ENCODE measurements around the gene UMODL1. TPM values are rescaled to one million over a fixed set of nuclear protein-coding genes. Genes with fewer than 3 reads are reported as not detected.

The UMODL1 gene
- total RNA-seq, 6 experiments from 2014 or later = 0.06 to 1.2 (median 0.75) TPM; not detected in 2

DNA sequence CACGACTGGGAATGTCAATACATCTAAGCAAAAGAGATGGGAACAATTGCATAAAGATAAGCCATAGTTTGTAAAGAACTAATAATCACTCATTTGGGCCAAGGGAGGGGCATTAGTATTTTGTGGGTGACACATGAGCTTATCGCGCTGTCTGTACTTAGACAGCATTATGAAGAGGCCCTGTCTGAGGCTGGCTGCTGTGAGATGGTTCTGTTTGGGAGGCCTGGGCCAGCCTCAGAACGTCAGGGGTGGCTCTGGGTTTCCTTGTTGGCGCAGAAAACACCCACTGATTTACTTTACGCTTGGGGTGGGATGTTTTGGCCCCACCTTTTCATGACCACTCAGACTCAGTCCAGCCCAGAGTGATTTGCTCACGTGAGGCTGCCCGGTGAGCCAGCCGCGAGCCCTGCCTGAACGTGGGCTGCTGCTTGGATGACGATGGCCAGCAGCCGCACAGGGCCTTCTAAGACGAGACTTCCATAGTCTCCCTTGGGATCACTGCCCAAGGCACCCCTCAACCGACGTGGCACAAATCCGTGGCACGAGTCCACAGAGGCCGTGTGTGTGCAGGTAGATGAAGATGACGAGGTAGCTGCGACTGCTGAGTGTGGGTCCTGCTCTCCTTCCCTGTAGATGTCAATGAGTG, 18.7 kb downstream of the UMODL1 start:
- intact Hi-C loops (cut with DNase I) = no loop called here
- H3K27ac ChIP-seq = no peak overlapping the region
- DNase-seq = no peak
- no peaks in the 10 kb centered on the region for H3K9me3 ChIP-seq
- no peak for ATAC-seq
- H3K36me3 ChIP-seq = no peaks in the 10 kb centered on the region
- no peaks in the 10 kb centered on the region for H3K4me1 ChIP-seq
- no peak for TF ChIP-seq POLR2A (IDR thresholded peaks at IDR 0.05)
- TF ChIP-seq, protein P1, sequence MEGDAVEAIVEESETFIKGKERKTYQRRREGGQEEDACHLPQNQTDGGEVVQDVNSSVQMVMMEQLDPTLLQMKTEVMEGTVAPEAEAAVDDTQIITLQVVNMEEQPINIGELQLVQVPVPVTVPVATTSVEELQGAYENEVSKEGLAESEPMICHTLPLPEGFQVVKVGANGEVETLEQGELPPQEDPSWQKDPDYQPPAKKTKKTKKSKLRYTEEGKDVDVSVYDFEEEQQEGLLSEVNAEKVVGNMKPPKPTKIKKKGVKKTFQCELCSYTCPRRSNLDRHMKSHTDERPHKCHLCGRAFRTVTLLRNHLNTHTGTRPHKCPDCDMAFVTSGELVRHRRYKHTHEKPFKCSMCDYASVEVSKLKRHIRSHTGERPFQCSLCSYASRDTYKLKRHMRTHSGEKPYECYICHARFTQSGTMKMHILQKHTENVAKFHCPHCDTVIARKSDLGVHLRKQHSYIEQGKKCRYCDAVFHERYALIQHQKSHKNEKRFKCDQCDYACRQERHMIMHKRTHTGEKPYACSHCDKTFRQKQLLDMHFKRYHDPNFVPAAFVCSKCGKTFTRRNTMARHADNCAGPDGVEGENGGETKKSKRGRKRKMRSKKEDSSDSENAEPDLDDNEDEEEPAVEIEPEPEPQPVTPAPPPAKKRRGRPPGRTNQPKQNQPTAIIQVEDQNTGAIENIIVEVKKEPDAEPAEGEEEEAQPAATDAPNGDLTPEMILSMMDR (IDR thresholded peaks at IDR 0.05) = no peak
- peaks cover 0 to 7% of the 10 kb centered on the region in 2 donors for H3K27me3 ChIP-seq
- H3K4me3 ChIP-seq = no peak overlapping the region
- WGBS (ENCODE audit: insufficient coverage, low coverage, low lambda C conversion rate, missing lambda C conversion rate) = 88% methylated on average over 5 of the region's 21 CpGs

DNA sequence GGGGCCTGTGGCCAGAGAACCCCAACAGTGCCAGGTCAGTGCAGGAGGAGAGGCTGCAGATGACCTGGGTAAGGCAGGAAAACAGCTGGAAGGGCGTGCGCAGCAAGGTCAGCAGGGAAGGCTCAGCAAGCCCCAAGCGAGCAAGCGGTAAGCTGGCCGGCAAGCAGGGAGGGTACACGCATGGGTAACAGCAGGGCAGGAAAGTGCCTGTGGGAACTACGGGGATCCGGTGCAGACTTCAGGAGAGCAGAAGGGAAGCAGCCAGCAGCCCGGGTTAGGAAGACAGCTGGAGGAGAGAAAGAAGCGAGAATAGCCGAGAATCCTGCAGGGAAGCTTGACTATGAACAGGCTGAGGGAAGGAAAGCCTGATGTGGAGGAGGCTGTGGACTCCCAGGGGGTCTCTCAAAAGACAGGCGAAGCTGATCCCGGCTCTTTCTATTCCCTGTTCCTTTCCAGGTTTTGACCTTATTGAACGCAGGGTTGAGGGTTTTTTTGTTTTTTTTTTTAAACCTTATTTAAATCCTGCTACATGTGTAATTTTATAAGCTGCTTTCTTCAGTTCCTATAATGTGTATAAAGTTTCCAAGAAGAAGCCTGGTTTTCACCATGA, 20.9 kb downstream of the UMODL1 start:
- Histone ChIP-seq H3K4me3 (no peak overlapping the region), H3K9me3 (no peaks in the 10 kb centered on the region), H3K27me3 (peaks cover 0 to 7% of the 10 kb centered on the region in 2 donors), H3K36me3 (no peaks in the 10 kb centered on the region), H3K27ac (no peak overlapping the region), H3K4me1 (no peaks in the 10 kb centered on the region)
- intact Hi-C loops (cut with DNase I) = no loop called here
- peak in 1 of 4 donors; percentile 18 for ATAC-seq
- TF ChIP-seq, protein P1 (IDR thresholded peaks at IDR 0.05) = no peak
- no peak for TF ChIP-seq POLR2A (IDR thresholded peaks at IDR 0.05)
- WGBS (ENCODE audit: insufficient coverage, low coverage, low lambda C conversion rate, missing lambda C conversion rate) = 47% methylated on average over 12 of the region's 14 CpGs
- DNase-seq = no peak

DNA sequence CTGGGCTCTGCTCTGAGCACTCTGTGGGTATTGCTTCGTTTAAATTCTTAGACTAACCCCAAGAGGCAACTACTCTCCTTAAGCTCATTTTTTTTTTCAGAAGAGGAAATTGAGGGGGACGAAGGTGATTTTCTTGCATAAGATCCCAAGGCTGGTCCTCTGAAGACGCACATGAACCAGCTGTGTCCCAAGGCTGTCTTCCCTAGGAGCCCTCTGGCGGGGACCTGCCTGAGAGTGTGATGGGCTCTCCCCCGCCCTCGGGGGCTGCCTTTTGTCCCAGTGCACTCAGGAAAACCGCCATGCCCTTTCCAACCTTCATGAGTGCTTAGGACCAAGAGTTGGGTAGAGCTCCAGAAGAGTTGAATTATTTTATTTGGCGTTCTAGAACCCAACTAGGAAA, 21.7 kb downstream of the UMODL1 start:
- no peaks in the 10 kb centered on the region for H3K36me3 ChIP-seq
- TF ChIP-seq, protein P1 (IDR thresholded peaks at IDR 0.05) = no peak
- no peak for TF ChIP-seq POLR2A (IDR thresholded peaks at IDR 0.05)
- intact Hi-C loops (cut with DNase I) = no loop called here
- H3K27me3 ChIP-seq = peaks cover 0 to 7% of the 10 kb centered on the region in 2 donors
- no peaks in the 10 kb centered on the region for H3K9me3 ChIP-seq
- H3K4me3 ChIP-seq = no peak overlapping the region
- no peak for ATAC-seq
- H3K27ac ChIP-seq = no peak overlapping the region
- WGBS (ENCODE audit: insufficient coverage, low coverage, low lambda C conversion rate, missing lambda C conversion rate) = 74% methylated on average over 5 of the region's 8 CpGs
- no peaks in the 10 kb centered on the region for H3K4me1 ChIP-seq
- no peak for DNase-seq

DNA sequence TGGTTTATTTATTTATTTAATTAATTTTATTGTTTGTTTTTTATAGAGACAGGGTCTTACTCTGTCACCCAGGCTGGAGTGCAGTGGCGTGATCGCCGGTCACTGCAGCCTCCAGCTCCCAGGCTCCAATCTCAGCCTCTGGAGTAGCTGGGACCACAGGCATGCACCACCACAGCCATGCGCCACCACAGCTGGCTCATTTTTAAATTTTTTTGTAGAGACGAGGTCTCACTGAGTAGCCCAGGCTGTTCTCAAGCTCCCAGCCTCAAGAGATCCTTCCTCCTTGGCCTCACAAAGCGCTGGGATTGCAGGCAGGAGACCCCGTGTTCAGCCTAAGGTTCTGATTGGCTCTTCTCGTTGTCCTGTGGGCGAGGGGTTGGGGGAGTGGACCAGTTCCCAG, 22.1 kb downstream of the UMODL1 start:
- ATAC-seq (no peak), DNase-seq (no peak)
- intact Hi-C loops (cut with DNase I) = no loop called here
- H3K4me1 ChIP-seq = no peaks in the 10 kb centered on the region
- H3K4me3 ChIP-seq = no peak overlapping the region
- TF ChIP-seq, protein P1 (IDR thresholded peaks at IDR 0.05) = no peak
- TF ChIP-seq POLR2A (IDR thresholded peaks at IDR 0.05) = no peak
- 82% methylated on average over 7 of the region's 9 CpGs for WGBS (ENCODE audit: insufficient coverage, low coverage, low lambda C conversion rate, missing lambda C conversion rate)
- no peaks in the 10 kb centered on the region for H3K9me3 ChIP-seq
- no peaks in the 10 kb centered on the region for H3K36me3 ChIP-seq
- H3K27ac ChIP-seq = no peak overlapping the region
- H3K27me3 ChIP-seq = peaks cover 0 to 7% of the 10 kb centered on the region in 2 donors
